ENCODE results near the gene PRM1.
A peak's percentile ranks its signal among the peaks of the same experiment; 100 is the strongest.

PRM1 gene, protein sequence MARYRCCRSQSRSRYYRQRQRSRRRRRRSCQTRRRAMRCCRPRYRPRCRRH
- total RNA-seq = 0 reads per million in 3 donors

GRCh38 chr16:11280616-11281522, at the start of gene PRM1:
Gene PRM1, minus strand, starts transcription at chr16:11281330. Its CDS starts 92 bp downstream, at chr16:11281238.
- no peaks in the 10 kb centered on the region for H3K4me1 ChIP-seq (ENCODE audit: control insufficient read depth, insufficient read depth, low read length, poor library complexity, severe bottlenecking)

DNA sequence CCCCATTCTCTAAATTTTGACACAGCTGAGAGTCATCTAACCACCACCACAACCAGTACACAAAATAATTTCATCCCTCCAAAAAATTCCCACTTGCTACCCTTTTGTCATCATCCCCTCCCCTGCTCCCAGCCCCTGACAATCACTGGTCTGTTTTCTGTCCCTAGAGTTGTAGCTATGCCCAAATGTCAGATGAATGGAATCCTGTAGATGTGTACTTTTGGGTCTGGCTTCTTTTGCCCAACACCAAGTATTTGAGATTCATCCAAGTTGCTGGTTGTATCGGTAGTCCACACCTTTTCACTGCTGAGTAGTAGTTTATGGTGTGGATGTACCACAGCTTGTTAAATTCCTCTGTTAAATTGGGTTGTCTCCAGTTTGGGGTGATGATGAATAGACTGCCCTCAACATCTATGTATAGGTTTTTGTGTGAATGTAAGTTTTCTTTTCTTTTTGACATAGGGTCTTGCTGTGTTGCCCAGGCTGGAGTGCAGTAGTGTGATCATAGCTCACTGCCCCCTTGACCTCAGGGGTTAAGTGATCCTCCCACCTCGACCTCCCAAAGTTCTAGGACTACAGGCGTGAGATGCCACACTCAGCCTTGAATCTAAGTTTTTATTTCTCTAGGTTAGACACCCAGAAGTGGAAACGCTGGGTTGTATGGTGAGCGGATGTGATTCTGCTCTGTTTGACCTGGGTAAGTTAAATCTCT, 49.6 kb upstream of the PRM1 start:
- Histone ChIP-seq H3K4me3 (ENCODE audit: insufficient read depth, low read depth, low read length, poor library complexity, severe bottlenecking) (no peak overlapping the region), H3K9me3 (ENCODE audit: control insufficient read depth, low read length) (no peaks in the 10 kb centered on the region), H3K36me3 (ENCODE audit: control insufficient read depth, insufficient read depth, low read length) (no peaks in the 10 kb centered on the region), H3K4me1 (ENCODE audit: control insufficient read depth, insufficient read depth, low read length, poor library complexity, severe bottlenecking) (peaks cover 16% of the 10 kb centered on the region), H3K27ac (ENCODE audit: insufficient read depth, low read length, poor library complexity, severe bottlenecking) (no peak overlapping the region), H3K27me3 (replicated peaks; ENCODE audit: control insufficient read depth, insufficient read depth, low read length, poor library complexity, severe bottlenecking) (no peaks in the 10 kb centered on the region)
- DNase-seq = no peak

More at GRCh38 chr16:11280616-11281522, at the start of gene PRM1:
- DNase-seq = no peak
- no peaks in the 10 kb centered on the region for H3K36me3 ChIP-seq (ENCODE audit: control insufficient read depth, insufficient read depth, low read length)
- no peak within 1 kb of the TSS for H3K4me3 ChIP-seq (ENCODE audit: insufficient read depth, low read depth, low read length, poor library complexity, severe bottlenecking)
- no peaks in the 10 kb centered on the region for H3K9me3 ChIP-seq (ENCODE audit: control insufficient read depth, low read length)
- no peak within 1 kb of the TSS for H3K27ac ChIP-seq (ENCODE audit: insufficient read depth, low read length, poor library complexity, severe bottlenecking)
- no peaks in the 10 kb centered on the region for H3K27me3 ChIP-seq (replicated peaks; ENCODE audit: control insufficient read depth, insufficient read depth, low read length, poor library complexity, severe bottlenecking)

DNA sequence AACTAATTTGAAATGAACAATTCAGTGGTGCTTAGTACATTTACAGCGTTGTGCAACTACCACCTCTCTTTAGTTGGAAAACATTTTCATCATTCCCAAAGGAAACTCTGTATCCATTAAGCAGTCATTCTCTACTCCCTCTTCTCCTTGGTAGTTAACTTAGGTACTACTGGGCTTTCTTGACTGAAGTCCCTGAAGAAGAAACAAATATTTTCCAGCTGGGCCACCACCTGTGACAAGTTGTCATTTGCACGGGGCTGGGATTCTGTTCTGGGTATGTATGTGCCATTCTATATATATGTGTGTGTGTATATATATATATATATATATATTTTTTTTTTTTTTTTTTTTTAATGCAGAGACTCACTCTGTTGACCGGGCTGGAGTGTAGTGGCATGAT, 48.8 kb upstream of the PRM1 start:
- DNase-seq = no peak
- no peaks in the 10 kb centered on the region for H3K36me3 ChIP-seq (ENCODE audit: control insufficient read depth, insufficient read depth, low read length)
- no peak overlapping the region for H3K27ac ChIP-seq (ENCODE audit: insufficient read depth, low read length, poor library complexity, severe bottlenecking)
- H3K4me3 ChIP-seq (ENCODE audit: insufficient read depth, low read depth, low read length, poor library complexity, severe bottlenecking) = no peak overlapping the region
- no peaks in the 10 kb centered on the region for H3K9me3 ChIP-seq (ENCODE audit: control insufficient read depth, low read length)
- H3K4me1 ChIP-seq (ENCODE audit: control insufficient read depth, insufficient read depth, low read length, poor library complexity, severe bottlenecking) = peaks cover 16% of the 10 kb centered on the region
- H3K27me3 ChIP-seq (replicated peaks; ENCODE audit: control insufficient read depth, insufficient read depth, low read length, poor library complexity, severe bottlenecking) = no peaks in the 10 kb centered on the region

GRCh38 chr16:11329071-11329491, 48.0 kb upstream of the PRM1 start:
- no peak for DNase-seq
- no peaks in the 10 kb centered on the region for H3K27me3 ChIP-seq (replicated peaks; ENCODE audit: control insufficient read depth, insufficient read depth, low read length, poor library complexity, severe bottlenecking)
- no peak overlapping the region for H3K27ac ChIP-seq (ENCODE audit: insufficient read depth, low read length, poor library complexity, severe bottlenecking)
- H3K9me3 ChIP-seq (ENCODE audit: control insufficient read depth, low read length) = no peaks in the 10 kb centered on the region
- H3K36me3 ChIP-seq (ENCODE audit: control insufficient read depth, insufficient read depth, low read length) = no peaks in the 10 kb centered on the region
- no peak overlapping the region for H3K4me3 ChIP-seq (ENCODE audit: insufficient read depth, low read depth, low read length, poor library complexity, severe bottlenecking)
- peaks cover 16% of the 10 kb centered on the region for H3K4me1 ChIP-seq (ENCODE audit: control insufficient read depth, insufficient read depth, low read length, poor library complexity, severe bottlenecking)

DNA sequence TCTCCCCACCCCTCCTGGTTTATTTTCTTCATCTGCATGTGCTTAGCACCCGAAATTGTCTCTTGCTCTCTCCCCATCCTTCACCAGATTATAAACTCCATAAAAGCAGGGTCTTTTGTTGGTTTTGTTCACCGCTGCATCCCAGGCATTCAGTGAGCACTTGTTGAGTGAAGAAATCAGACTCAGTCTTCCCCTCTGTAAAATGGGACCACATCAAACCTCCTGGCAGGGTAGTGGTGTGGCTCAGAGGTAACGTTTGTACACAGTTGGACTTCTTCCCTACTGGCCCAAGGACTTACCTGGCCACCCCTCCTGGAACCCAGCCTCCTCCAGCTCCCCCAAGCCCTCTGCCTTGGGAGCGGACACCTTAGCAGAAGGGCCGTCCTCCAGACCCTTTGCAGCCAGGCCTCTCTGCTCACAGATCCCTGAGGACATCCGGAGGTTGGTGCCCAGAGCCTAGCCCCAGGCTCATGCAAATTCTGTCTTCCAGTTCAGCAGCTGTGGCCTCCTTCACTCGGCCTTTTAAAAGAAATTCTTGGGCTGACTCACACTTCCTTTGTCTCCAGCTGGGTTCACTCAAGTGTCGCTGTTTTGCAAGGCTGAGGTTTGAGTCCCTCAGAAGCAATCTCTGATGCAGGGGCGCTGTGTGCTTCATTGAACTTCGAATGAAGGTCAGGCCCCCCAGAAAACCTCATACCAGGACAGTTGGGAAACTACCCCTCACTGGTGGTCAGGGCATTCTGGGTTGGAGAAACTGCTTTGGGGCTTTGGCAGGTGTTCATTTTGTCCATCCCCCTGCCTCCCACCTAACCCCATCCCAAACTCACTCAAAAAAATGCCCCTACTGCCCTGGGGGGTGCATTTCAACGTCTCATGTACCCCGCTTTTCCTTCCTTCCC, 47.3 kb upstream of the PRM1 start:
- peak; percentile 7 to 11 (median 9) for DNase-seq
- H3K27me3 ChIP-seq (replicated peaks; ENCODE audit: control insufficient read depth, insufficient read depth, low read length, poor library complexity, severe bottlenecking) = no peaks in the 10 kb centered on the region
- H3K4me3 ChIP-seq (ENCODE audit: insufficient read depth, low read depth, low read length, poor library complexity, severe bottlenecking) = no peak overlapping the region
- H3K4me1 ChIP-seq (ENCODE audit: control insufficient read depth, insufficient read depth, low read length, poor library complexity, severe bottlenecking) = peaks cover 16% of the 10 kb centered on the region
- no peaks in the 10 kb centered on the region for H3K9me3 ChIP-seq (ENCODE audit: control insufficient read depth, low read length)
- no peaks in the 10 kb centered on the region for H3K36me3 ChIP-seq (ENCODE audit: control insufficient read depth, insufficient read depth, low read length)
- no peak overlapping the region for H3K27ac ChIP-seq (ENCODE audit: insufficient read depth, low read length, poor library complexity, severe bottlenecking)

DNA sequence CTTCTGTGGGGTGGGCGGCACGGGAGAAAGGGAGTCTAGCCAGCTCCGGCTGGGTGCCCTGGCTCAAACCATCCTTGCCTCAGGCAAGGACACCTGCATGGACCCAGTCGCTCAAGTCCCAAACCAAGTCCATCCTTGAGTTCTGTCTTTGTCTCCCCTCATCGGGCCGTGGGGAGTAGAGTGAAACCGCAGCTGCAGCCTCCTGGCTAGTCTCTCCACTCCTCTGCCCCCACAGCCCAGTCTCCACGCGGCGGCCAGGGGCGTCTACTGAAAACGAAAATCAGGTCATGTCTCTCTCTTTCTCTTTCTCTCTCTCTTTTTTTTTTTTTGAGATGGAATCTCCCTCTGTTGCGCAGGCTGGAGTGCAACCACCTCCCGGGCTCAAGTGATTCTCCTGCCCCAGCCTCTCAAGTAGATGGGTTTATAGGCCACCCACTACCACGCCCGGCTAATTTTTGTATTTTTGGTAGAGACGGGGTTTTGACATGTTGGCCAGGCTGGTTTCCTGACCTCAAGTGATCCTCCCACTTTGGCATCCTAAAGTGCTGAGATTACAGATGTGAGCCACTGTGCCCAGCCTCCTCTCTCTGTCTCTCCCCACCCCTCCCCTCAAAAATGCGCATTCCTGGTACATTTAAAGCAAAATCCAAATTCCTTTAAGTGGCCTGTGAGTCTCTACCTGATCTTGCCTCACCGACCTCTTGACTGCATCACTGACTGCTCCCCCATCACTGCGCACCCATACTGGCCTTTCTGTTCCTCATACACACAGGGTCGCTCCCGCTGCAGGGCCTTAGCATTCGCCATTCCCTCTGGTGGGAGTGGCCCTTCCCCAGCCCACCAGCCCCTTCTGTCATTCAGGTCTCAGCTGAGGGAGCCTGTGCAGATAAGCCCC, 46.4 kb upstream of the PRM1 start:
- peaks cover 16% of the 10 kb centered on the region for H3K4me1 ChIP-seq (ENCODE audit: control insufficient read depth, insufficient read depth, low read length, poor library complexity, severe bottlenecking)
- no peak for DNase-seq
- H3K36me3 ChIP-seq (ENCODE audit: control insufficient read depth, insufficient read depth, low read length) = no peaks in the 10 kb centered on the region
- no peaks in the 10 kb centered on the region for H3K27me3 ChIP-seq (replicated peaks; ENCODE audit: control insufficient read depth, insufficient read depth, low read length, poor library complexity, severe bottlenecking)
- H3K27ac ChIP-seq (ENCODE audit: insufficient read depth, low read length, poor library complexity, severe bottlenecking) = peak overlapping the region; percentile 20
- no peaks in the 10 kb centered on the region for H3K9me3 ChIP-seq (ENCODE audit: control insufficient read depth, low read length)
- H3K4me3 ChIP-seq (ENCODE audit: insufficient read depth, low read depth, low read length, poor library complexity, severe bottlenecking) = no peak overlapping the region

- Histone ChIP-seq H3K4me1 (ENCODE audit: control insufficient read depth, insufficient read depth, low read length, poor library complexity, severe bottlenecking) (peaks cover 16% of the 10 kb centered on the region), H3K27ac (ENCODE audit: insufficient read depth, low read length, poor library complexity, severe bottlenecking) (no peak overlapping the region), H3K4me3 (ENCODE audit: insufficient read depth, low read depth, low read length, poor library complexity, severe bottlenecking) (no peak overlapping the region), H3K27me3 (replicated peaks; ENCODE audit: control insufficient read depth, insufficient read depth, low read length, poor library complexity, severe bottlenecking) (no peaks in the 10 kb centered on the region), H3K36me3 (ENCODE audit: control insufficient read depth, insufficient read depth, low read length) (no peaks in the 10 kb centered on the region), H3K9me3 (ENCODE audit: control insufficient read depth, low read length) (no peaks in the 10 kb centered on the region)
- DNase-seq = no peak
Observed at GRCh38 chr16:11326737-11327276, 45.7 kb upstream of the PRM1 start.

- Histone ChIP-seq H3K4me1 (ENCODE audit: control insufficient read depth, insufficient read depth, low read length, poor library complexity, severe bottlenecking) (peaks cover 16% of the 10 kb centered on the region), H3K27me3 (replicated peaks; ENCODE audit: control insufficient read depth, insufficient read depth, low read length, poor library complexity, severe bottlenecking) (no peaks in the 10 kb centered on the region), H3K9me3 (ENCODE audit: control insufficient read depth, low read length) (no peaks in the 10 kb centered on the region), H3K4me3 (ENCODE audit: insufficient read depth, low read depth, low read length, poor library complexity, severe bottlenecking) (no peak overlapping the region), H3K27ac (ENCODE audit: insufficient read depth, low read length, poor library complexity, severe bottlenecking) (no peak overlapping the region), H3K36me3 (ENCODE audit: control insufficient read depth, insufficient read depth, low read length) (no peaks in the 10 kb centered on the region)
- DNase-seq = no peak
Observed at GRCh38 chr16:11326084-11326736, 45.1 kb upstream of the PRM1 start.
